Stimulated activated CD4-positive, alpha-beta T cell treated with anti-CD3 and anti-CD28 coated beads, Interleukin-12 subunit alpha, Interleukin-12 subunit beta, amount 100 ng/mL, for 48 hours (primary cell): ENCODE data around the gene CEMIP2.
"Not testable (repeated sequence)": the region's sequence is repeated elsewhere in the genome, so short reads cannot be mapped to it uniquely, and the experiment has no call there.

ENCODE experiments used
- DNase-seq, 3 donors: peaks; one replicate each; pipeline ENCODE4 v3.0.0-alpha.2; 2020; ENCODE audit warnings: low read depth in 2 of 3, low spot score in 1 of 3

The CEMIP2 gene

GRCh38 chr9:71768388-71769174 is at the start of gene CEMIP2:
Gene CEMIP2 (minus strand): TSS chr9:71768513. CDS start chr9:71750373, 18,140 bp downstream.
- DNase-seq = peak; percentile 80 to 86 (median 82)

- no peak for DNase-seq
Observed at GRCh38 chr9:71816916-71817451, 48.7 kb upstream of the CEMIP2 start.

DNA sequence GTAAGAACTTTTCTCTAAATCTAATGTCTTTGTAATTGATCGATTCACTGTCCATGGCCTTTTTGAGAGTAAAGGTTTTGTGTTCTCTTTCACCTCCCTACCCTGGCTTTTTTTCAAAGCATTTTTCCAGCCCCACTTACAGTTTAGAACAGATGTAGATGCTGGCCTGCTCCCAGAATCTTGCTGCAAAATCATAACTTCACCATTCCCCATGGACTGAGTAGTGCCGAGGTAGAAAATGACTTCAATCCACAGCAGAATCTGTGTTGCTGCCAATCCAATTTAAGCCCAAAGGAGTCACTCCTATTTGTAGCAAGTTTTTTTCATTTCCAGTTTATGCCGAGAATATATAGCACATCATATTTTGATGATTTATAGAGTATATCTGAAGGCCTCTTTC is 46.5 kb upstream of the CEMIP2 start:
- DNase-seq = no peak

- DNase-seq = no peak
Observed at GRCh38 chr9:71814226-71814625, 45.9 kb upstream of the CEMIP2 start.

GRCh38 chr9:71812385-71812784 is 44.1 kb upstream of the CEMIP2 start:
- DNase-seq = no peak

DNA sequence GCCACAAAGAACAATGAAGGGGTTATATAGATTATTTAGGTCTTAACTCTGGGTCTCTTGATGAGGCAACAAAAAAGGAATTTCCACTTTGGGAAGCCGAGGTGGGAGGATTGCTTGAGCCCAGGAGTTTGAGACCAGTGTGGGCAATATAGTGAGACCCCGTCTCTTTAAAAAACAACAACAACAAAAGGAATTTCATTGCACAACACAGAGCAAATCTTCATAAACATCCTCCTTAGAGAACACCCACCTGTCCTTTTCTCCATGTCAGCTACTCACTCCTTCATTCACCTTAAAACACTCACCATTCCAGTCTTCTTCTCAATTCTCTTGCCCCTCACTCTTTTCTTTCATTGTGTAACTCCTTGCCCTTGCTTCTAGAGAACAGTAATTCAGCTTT is 39.8 kb upstream of the CEMIP2 start:
- no peak for DNase-seq

GRCh38 chr9:71806901-71807307 is 38.6 kb upstream of the CEMIP2 start:
- peak; percentile 19 to 66 (median 40) for DNase-seq

GRCh38 chr9:71805096-71805495 is 36.8 kb upstream of the CEMIP2 start:
- DNase-seq = not testable (repeated sequence)

GRCh38 chr9:71801826-71802225 is 33.5 kb upstream of the CEMIP2 start:
- DNase-seq = no peak

DNA sequence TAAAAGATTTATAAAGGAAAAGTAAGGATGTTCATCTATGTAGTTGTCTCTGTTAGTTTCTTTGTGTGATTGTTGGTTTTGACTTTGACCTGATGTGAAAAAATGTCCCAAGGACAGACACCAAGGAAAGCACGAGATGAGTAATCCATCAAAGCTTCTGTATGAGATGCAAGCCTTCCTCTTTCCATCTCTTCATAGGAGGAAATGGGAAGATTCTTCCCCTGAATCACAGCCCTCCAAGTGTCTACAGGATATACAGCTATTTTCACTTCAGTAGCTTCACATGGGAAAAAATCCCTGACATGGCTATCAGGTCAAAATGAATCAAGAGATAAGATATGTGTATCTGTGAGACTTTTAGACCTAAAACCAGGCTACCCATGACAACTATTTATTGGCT is 29.0 kb upstream of the CEMIP2 start:
- no peak for DNase-seq

DNA sequence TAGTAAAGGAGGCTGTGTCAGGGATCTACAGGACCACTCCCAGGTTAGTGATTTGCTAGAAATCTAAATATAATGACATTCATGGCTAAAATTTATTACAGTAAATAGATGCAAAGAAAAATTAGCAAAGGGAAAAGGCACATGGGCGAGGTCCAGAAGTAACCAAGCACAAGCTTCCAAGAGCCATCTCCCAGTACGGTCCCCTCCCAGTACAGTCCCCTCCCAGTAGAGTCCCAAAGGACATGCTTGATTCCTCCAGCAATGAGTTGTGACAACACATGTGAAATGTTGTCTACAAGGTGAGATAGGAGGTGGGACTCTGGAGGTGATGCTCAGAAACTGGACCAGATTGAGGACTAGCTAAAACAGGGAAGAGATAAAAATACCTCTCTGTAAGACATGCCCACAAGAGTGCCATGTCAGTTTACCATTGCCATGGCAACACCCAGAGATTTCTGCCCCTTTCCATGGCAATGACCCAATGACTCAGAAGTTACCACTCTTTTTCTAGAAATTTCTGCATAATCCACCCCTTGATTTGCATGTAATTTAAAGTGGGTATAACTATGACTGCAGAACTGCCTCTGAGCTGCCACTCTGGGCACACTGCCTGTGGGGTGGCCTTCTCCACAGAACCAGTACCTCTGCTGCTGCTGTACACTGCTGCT is 27.9 kb upstream of the CEMIP2 start:
- no peak for DNase-seq

- no peak for DNase-seq
Observed at GRCh38 chr9:71795097-71795813, 26.9 kb upstream of the CEMIP2 start.

GRCh38 chr9:71793386-71794105 is 25.2 kb upstream of the CEMIP2 start:
- no peak for DNase-seq

DNA sequence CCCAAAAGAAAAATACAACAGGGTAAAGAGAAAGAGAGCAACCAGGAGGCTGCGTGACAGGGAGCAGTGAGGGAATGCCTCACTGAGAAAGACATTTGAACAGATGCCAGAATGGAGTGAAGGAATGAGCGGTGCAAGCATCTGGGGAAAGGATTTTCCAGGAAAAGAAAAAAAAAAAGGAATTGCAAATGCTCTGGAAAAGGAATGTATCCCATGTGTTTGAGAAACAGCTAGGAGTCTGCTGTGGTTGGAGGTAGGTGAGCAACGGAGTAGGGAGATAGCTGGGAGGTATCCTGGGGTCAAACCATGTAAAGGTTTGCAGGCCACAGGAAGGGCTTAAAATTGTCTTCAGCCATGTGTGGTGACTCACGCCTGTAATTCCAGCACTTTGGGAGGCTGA is 23.6 kb upstream of the CEMIP2 start:
- no peak for DNase-seq

DNA sequence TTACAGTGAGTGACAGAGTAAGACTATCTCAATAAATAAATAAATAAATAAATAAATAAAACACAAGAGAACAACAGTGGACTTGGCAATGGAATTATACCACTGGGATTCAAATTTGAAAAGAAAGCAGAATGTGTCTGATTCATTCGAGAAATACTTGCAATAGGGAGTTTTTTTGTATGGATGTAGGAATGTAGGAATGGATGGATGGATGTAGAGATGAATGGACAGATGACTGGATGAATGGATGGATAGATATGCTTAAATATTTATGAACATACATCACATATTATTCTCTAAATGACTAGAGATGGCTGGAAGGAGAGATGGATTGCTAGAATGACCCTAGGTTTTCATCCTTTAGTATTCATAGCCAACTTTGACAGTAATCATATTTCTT is 22.0 kb upstream of the CEMIP2 start:
- no peak for DNase-seq

GRCh38 chr9:71783120-71783523 is 14.8 kb upstream of the CEMIP2 start:
- peak; percentile 71 to 78 (median 75) for DNase-seq

- no peak for DNase-seq
Observed at GRCh38 chr9:71781391-71781790, 13.1 kb upstream of the CEMIP2 start.

DNA sequence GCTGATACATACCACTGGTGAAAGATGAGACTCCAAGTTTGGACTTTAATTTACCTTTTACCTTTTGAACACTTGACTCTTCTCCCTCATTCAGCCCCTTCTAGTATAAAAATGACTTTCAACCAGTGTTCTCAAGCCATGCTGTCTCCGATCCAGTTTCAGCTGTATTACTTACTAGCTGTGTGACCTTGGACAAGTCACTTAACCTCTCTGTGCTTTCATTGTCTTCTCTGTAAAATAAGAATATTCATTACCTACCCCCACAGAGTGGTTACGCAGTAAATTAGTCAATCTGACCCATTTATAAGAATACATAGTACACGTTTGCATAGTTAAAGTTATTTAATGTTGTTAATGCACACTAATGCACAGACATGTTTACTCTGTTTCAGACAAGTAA is 12.6 kb upstream of the CEMIP2 start:
- DNase-seq = no peak

GRCh38 chr9:71778085-71778484 is 9.8 kb upstream of the CEMIP2 start:
- DNase-seq = no peak

DNA sequence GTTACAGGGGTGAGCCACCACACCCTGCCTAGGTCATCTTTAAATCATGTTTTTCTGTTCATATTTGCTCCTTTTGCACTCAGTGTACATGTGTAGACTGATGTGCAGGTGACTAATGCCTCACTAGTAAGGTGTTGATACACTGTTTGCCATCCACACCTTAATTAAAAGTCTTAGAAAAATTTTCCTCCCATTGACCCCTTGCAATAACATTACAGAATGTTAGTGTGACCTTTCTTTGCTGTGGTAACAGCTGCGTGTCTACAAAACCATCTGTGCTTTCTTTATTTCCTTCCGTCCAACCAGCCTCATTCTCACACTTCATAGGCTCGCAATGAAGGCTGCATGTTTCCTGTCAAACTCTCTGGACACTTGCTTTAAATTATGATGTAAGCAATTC is 6.6 kb upstream of the CEMIP2 start:
- no peak for DNase-seq

DNA sequence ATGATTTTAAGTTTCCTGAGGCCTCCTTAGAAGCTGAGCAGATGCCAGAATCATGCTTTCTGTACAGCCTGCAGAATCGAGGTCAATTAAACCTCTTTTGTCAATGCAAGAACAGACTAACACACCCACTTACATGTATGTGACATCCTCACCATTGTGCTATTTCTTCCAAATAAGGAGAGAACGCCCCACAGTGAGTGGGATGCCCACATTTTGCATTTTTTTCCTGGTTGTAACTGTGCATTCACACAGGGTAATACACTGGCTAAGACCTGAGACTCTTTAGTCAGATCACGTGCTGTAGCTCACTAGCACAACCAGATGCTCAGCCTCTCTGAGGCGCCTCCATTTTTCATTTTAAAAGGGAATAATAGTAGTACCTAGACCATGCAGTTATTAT is 4.4 kb upstream of the CEMIP2 start:
- no peak for DNase-seq
